Fibroblast of lung (primary cell): ENCODE results near the gene TFCP2. TPM values are rescaled to one million over a fixed set of nuclear protein-coding genes. Genes with fewer than 3 reads are reported as not detected.

Experiments used
- DNase-seq, 2 donors: peaks; one replicate each; pipeline versions ENCODE4 v3.0.0 to v3.0.0-alpha.2; 2010; ENCODE audit warnings: low read depth in 2 of 2
- H2AFZ ChIP-seq: 2 replicates; pipeline ENCODE4 v1.5.1; 2012; ENCODE audit warnings: low read length, control low read depth, inconsistent platforms
- H3K27ac ChIP-seq: 2 replicates; pipeline ENCODE4 v1.5.1; 2011; ENCODE audit warnings: low read length, control low read depth; ENCODE audit not compliant: insufficient read depth
- H3K27me3 ChIP-seq: 2 replicates; pipeline ENCODE4 v1.5.1; 2011; ENCODE audit warnings: mild to moderate bottlenecking, low read length; ENCODE audit not compliant: control insufficient read depth, insufficient read depth
- H3K36me3 ChIP-seq: 2 replicates; pipeline ENCODE4 v1.5.1; 2011; ENCODE audit warnings: low read length; ENCODE audit not compliant: control insufficient read depth, insufficient read depth
- H3K4me1 ChIP-seq: 2 replicates; pipeline ENCODE4 v1.5.1; 2011; ENCODE audit warnings: low read length; ENCODE audit not compliant: control insufficient read depth, insufficient read depth; ENCODE audit errors: extremely low read depth
- H3K4me2 ChIP-seq: 2 replicates; pipeline ENCODE4 v1.5.1; 2011; ENCODE audit warnings: low read length, control low read depth; ENCODE audit not compliant: insufficient read depth; ENCODE audit errors: extremely low read depth
- H3K4me3 ChIP-seq, 4 experiments: fragments of 200-600 bp in 1 of 4; sonication (generic) in 1 of 4; replicated peaks in 1 of 4; 2 replicates each; pipeline ENCODE4 v1.5.1; 2011 to 2016; ENCODE audit warnings: low read length in 4 of 4, low read depth in 3 of 4, mild to moderate bottlenecking in 3 of 4, control low read depth in 2 of 4, inconsistent platforms in 1 of 4, mixed read lengths in 1 of 4; ENCODE audit not compliant: insufficient read depth in 1 of 4; ENCODE audit errors: control extremely low read depth in 1 of 4
- H3K79me2 ChIP-seq: 2 replicates; pipeline ENCODE4 v1.5.1; 2012; ENCODE audit warnings: mild to moderate bottlenecking, low read length, inconsistent platforms; ENCODE audit not compliant: control insufficient read depth, insufficient read depth
- H3K9ac ChIP-seq: 2 replicates; pipeline ENCODE4 v1.5.1; 2011; ENCODE audit warnings: mild to moderate bottlenecking, low read length, control low read depth; ENCODE audit not compliant: insufficient read depth
- H3K9me3 ChIP-seq: 2 replicates; pipeline ENCODE4 v1.5.1; 2012; ENCODE audit warnings: low read depth, low read length; ENCODE audit not compliant: control insufficient read depth, insufficient read depth
- H4K20me1 ChIP-seq: 2 replicates; pipeline ENCODE4 v1.5.1; 2011; ENCODE audit warnings: low read length; ENCODE audit not compliant: control insufficient read depth, insufficient read depth; ENCODE audit errors: extremely low read depth
- CTCF ChIP-seq, 2 donors: IDR thresholded peaks in 1 of 2; conservative IDR thresholded peaks in 1 of 2; 1 replicate in 1 of 2; 2 replicates in 1 of 2; pipeline ENCODE4 v1.5.1; 2011 to 2012; ENCODE audit warnings: low read length in 2 of 2, control low read depth in 1 of 2, inconsistent platforms in 1 of 2, low read depth in 1 of 2, mild to moderate bottlenecking in 1 of 2
- EZH2 ChIP-seq: IDR thresholded peaks from 2 replicates; pipeline ENCODE4 v1.5.1; 2012; ENCODE audit warnings: low read length, control low read depth, mild to moderate bottlenecking; ENCODE audit errors: missing control alignments
- polyA plus RNA-seq, 2 donors: library from polyadenylated mRNA; depleted of rRNA in 1 of 2; stranded (reverse) in 1 of 2; unstranded in 1 of 2; fragments of >200 nt; gene quantifications; 2 replicates each; pipeline ENCODE4 v1.2.1, GENCODE V29; 2011 to 2012; ENCODE audit warnings: missing spikeins in 1 of 2
- total RNA-seq: library from RNA; depleted of rRNA; stranded (reverse); fragments of >200 nt; gene quantifications from 2 replicates; pipeline ENCODE4 v1.2.1, GENCODE V29; 2014

TFCP2 gene
- total and polyA plus RNA-seq, 2 donors (not counting 1 experiment from before 2014, with no cell fraction given) = 9.4 to 23.0 TPM

- DNase-seq = no peak
- no peaks in the 10 kb centered on the region for H3K9me3 ChIP-seq
- no peaks in the 10 kb centered on the region for H4K20me1 ChIP-seq
- no peak for TF ChIP-seq CTCF (conservative IDR thresholded peaks at IDR 0.05 in 1 of 2, IDR thresholded peaks at IDR 0.05 in 1 of 2; ENCODE audit: low read depth in 1 of 2, low read length in 2 of 2)
- no peak for TF ChIP-seq EZH2
- no peak overlapping the region for H3K27ac ChIP-seq
- H3K27me3 ChIP-seq = no peaks in the 10 kb centered on the region
- no peak overlapping the region for H3K4me2 ChIP-seq
- H3K9ac ChIP-seq = no peak overlapping the region
- no peaks in the 10 kb centered on the region for H3K4me1 ChIP-seq
- H3K4me3 ChIP-seq = no peak overlapping the region
- no peak overlapping the region for H2AFZ ChIP-seq
- H3K79me2 ChIP-seq = no peaks in the 10 kb centered on the region
- peaks cover 3% of the 10 kb centered on the region for H3K36me3 ChIP-seq
These were observed 46.6 kb downstream of the TFCP2 start for GRCh38 chr12:51126297-51126696.

- Histone ChIP-seq H3K9ac (no peak overlapping the region), H3K27ac (no peak overlapping the region), H3K4me2 (no peak overlapping the region), H3K36me3 (peaks cover 3% of the 10 kb centered on the region), H3K27me3 (no peaks in the 10 kb centered on the region), H3K4me3 (no peak overlapping the region), H3K4me1 (no peaks in the 10 kb centered on the region), H2AFZ (no peak overlapping the region), H3K79me2 (no peaks in the 10 kb centered on the region), H3K9me3 (no peaks in the 10 kb centered on the region), H4K20me1 (no peaks in the 10 kb centered on the region)
- TF ChIP-seq CTCF (conservative IDR thresholded peaks at IDR 0.05 in 1 of 2, IDR thresholded peaks at IDR 0.05 in 1 of 2; ENCODE audit: low read depth in 1 of 2, low read length in 2 of 2) (no peak), EZH2 (no peak)
- DNase-seq = no peak
These were observed 48.4 kb downstream of the TFCP2 start for GRCh38 chr12:51124504-51124903.

GRCh38 chr12:51122844-51123243, 50.1 kb downstream of the TFCP2 start:
- no peaks in the 10 kb centered on the region for H3K79me2 ChIP-seq
- peak in 1 of 2 donors; percentile 6 for DNase-seq
- H3K4me1 ChIP-seq = no peaks in the 10 kb centered on the region
- no peaks in the 10 kb centered on the region for H3K9me3 ChIP-seq
- no peak overlapping the region for H3K4me3 ChIP-seq
- H3K9ac ChIP-seq = no peak overlapping the region
- no peak overlapping the region for H3K4me2 ChIP-seq
- no peaks in the 10 kb centered on the region for H3K27me3 ChIP-seq
- no peak overlapping the region for H2AFZ ChIP-seq
- H4K20me1 ChIP-seq = no peaks in the 10 kb centered on the region
- H3K27ac ChIP-seq = no peak overlapping the region
- H3K36me3 ChIP-seq = peaks cover 3% of the 10 kb centered on the region
- TF ChIP-seq CTCF (conservative IDR thresholded peaks at IDR 0.05 in 1 of 2, IDR thresholded peaks at IDR 0.05 in 1 of 2; ENCODE audit: low read depth in 1 of 2, low read length in 2 of 2) (no peak), EZH2 (no peak)
